GM12874 (cell line): ENCODE measurements around the gene NLRC3.

Experiments
- TF ChIP-seq, protein P1 (sequence below): IDR thresholded peaks from 2 replicates; pipeline ENCODE4 v1.5.1; 2011; ENCODE audit warnings: low read depth, mild to moderate bottlenecking, control low read depth, low read length, moderate library complexity; ENCODE audit not compliant: insufficient read depth

The NLRC3 gene

DNA sequence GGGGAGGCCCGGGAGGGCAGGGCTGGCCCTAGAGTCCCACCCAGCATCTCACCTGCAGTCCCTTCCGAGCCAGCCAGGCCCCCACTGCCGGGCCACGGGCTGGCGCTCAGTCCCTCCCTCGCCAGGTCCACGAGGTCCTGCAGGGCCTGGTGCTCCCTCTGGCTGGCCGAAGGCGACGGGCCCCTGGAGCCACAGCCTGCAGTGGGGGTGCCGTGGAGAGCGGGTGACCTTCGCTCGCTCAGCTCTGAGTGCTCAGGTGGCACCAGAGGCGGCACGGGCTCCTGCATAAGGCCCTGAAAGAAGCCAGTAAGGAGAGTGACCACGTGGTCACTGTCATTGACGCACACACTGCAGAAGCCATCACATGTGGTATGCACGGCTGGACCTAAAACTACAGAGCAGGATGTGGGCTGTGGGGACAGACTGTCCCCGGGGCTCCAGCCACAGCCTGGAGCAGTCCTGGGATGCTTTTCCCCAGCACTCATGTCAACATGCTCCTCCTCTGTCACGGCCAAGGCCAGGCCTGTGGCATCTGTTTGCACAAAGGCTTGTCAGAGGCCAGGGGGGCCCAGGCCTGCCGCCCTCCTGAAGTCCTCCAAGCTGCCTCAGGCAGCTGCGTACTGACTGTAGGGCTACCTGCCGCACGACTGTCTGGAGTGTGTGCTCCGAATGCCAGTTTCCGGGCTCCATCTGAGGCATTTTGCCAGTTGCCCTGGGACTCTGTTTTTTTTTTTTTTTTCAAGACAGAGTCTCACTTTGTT is 19.1 kb upstream of the NLRC3 start:
- TF ChIP-seq, protein P1, sequence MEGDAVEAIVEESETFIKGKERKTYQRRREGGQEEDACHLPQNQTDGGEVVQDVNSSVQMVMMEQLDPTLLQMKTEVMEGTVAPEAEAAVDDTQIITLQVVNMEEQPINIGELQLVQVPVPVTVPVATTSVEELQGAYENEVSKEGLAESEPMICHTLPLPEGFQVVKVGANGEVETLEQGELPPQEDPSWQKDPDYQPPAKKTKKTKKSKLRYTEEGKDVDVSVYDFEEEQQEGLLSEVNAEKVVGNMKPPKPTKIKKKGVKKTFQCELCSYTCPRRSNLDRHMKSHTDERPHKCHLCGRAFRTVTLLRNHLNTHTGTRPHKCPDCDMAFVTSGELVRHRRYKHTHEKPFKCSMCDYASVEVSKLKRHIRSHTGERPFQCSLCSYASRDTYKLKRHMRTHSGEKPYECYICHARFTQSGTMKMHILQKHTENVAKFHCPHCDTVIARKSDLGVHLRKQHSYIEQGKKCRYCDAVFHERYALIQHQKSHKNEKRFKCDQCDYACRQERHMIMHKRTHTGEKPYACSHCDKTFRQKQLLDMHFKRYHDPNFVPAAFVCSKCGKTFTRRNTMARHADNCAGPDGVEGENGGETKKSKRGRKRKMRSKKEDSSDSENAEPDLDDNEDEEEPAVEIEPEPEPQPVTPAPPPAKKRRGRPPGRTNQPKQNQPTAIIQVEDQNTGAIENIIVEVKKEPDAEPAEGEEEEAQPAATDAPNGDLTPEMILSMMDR, result no peak

DNA sequence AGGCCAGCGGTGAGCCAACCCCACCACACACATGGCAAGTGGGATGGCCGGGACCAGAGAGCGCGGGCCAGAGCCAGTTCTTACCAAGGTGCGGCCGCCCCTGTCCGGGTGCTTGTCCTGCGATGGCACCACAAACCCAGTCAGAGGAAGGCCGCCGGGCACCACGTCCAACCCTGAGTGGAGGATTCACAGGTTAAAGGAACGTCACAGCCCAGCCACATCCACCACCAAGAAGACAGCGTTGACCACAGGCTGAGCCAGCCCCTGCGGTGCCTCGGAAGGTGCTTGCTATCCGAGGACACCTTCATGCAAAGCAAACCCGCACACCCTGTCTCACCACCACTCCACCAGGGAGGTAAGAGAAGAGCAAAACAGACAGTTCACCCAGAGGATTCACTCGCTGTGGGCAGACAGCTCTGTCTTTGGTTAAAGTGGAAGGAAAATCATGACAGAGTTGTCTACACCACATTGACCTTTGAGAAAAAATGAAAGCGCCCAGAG is 18.4 kb upstream of the NLRC3 start:
- TF ChIP-seq, protein P1, result no peak

DNA sequence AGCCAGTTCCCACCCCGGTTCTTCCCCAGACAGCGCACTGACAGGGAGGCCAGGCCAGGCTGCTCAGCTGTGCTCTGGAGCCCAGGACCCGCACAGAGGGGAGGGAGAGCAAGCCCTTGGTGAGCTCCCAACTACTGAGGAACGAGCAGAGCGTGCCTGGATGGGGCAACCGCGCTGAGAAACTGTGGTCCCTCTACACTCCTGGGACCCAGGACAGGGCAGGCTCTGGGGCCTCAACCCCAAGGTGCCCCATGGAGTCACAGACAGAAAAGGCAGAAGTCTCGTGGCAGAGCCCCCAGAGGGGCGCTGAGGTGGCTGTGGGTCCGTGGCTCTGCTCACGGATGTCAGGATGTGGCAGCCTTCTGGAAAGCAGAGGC is 17.9 kb upstream of the NLRC3 start:
- TF ChIP-seq, protein P1, result no peak

DNA sequence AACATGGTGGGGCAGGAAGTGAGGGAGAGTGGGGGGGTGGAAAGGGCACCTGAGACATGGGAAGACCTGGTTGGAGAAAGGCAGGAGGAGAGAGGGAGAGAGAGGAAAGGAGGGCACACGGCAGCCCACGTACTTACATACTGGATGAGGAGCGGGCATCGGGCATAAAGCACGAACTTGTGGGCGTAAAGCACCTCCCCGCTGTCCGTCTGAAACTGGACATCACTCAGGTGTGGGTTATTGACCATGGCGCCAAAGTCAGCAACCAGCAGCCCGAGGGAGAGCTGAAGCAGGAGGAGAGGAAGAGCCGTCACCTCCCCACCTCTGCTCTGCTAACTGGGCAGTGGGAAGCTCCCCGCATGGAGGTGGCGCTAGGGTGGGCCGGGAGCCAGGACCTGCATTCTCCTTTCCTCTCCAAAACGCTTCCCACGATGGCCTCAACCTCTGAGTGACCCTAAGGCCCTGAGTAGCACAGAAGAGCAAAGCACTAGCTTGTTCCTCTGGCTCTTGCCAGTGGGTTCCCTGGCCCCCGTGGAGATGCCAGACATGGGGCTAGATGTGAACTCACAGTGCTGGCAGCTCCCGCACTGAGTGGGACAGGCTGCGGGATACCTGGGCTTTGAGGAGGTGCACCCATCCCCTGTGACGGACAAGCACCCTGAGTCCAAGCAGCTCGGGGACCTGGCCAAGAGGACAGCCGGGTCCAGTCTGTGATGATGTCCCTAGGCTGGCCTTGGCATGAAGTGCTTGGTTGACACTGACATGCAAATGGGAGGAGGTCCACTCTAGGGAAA is 17.3 kb upstream of the NLRC3 start:
- TF ChIP-seq, protein P1, result no peak

DNA sequence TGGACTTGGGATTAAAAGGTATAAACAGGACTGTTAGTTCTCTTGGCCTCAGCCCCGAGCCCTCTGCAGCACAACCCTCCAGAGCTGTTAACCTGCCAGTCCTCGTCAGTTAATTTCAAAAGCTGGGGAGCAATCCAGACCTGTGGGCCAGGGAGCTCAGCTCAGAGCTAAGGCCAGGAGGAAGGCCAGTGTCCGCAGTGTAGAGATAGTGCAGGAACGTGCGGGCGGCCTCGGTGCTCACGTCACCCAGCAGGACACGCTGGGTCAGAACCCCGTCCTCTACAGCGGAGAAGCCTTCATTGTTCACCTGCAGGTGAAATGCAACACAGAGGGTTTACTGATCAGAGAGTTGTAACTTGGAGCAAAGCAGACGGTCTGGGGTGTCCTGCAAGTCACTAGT is 15.4 kb upstream of the NLRC3 start:
- TF ChIP-seq, protein P1, result no peak

DNA sequence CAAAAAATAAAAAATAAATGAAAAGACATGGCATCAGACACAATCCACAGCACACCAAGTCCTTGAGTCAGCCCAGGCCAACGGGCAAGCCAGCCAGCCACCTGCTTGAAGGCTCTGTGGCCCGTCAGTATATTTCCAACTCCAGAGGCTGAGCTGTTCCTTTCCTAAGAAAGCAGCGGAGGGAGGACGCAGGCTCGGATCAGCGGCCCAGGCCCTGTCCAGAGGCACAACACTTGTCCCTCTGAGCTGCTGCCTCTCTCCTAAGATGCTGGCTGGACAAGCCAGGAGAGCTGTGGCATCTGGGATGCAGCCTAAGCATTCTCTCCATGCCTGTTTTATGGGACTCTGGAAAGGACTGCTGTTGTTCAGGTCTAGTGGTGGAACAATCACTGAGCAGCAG is 14.8 kb upstream of the NLRC3 start:
- TF ChIP-seq, protein P1, result no peak

DNA sequence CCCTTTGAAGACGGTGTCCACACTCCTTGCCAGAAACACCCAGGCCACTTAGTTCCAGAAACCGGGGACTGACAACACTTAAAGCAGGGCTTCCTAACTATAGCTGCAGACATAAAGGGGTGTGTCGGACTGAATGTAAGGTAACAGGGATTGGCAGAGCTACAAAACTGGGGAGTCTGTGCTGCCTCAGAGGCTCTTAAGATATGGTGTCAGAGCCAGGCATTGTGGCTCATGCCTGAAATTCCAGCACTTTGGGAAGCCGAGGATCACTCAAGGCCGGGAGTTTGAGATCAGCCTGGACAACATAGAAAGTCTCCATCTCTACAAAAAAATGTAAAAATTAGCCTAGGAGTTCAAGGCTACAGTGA is 14.2 kb upstream of the NLRC3 start:
- TF ChIP-seq, protein P1, result no peak
